Loucy (cell line): ENCODE results near the gene FAM117B.

Experiments used
- H2AFZ ChIP-seq: fragments of 200-600 bp; sonication (generic); 2 replicates; pipeline ENCODE4 v1.6.0; 2016; ENCODE audit warnings: antibody characterized with exemption, mild to moderate bottlenecking, low read length, moderate library complexity
- H3F3A ChIP-seq: fragments of 200-600 bp; 2 replicates; pipeline ENCODE4 v1.6.0; 2016; ENCODE audit warnings: antibody characterized with exemption, low read depth, mild to moderate bottlenecking
- H3K27me3 ChIP-seq: fragments of 200-600 bp; sonication (generic); 2 replicates; pipeline ENCODE4 v1.6.1; 2014; ENCODE audit warnings: low read length, mild to moderate bottlenecking; ENCODE audit not compliant: insufficient read depth, poor library complexity, severe bottlenecking
- H3K36me3 ChIP-seq: fragments of 200-600 bp; sonication (generic); 2 replicates; pipeline ENCODE4 v1.6.1; 2016; ENCODE audit warnings: low read length; ENCODE audit not compliant: insufficient read depth
- H3K4me1 ChIP-seq: fragments of 200-600 bp; sonication (generic); 2 replicates; pipeline ENCODE4 v1.5.1; 2014; ENCODE audit warnings: low read length, mild to moderate bottlenecking; ENCODE audit not compliant: insufficient read depth, poor library complexity, severe bottlenecking
- H3K4me2 ChIP-seq: fragments of 200-600 bp; sonication (generic); 2 replicates; pipeline ENCODE4 v1.6.0; 2014; ENCODE audit warnings: antibody characterized with exemption, low read length, low read depth, mild to moderate bottlenecking; ENCODE audit not compliant: poor library complexity, severe bottlenecking
- H3K4me3 ChIP-seq: fragments of 200-600 bp; sonication (generic); 2 replicates; pipeline ENCODE4 v1.5.1; 2014; ENCODE audit warnings: low read length, mild to moderate bottlenecking, mixed read lengths; ENCODE audit not compliant: poor library complexity, severe bottlenecking
- H3K79me2 ChIP-seq: fragments of 200-600 bp; sonication (generic); 2 replicates; pipeline ENCODE4 v1.6.1; 2014; ENCODE audit warnings: low read length; ENCODE audit not compliant: insufficient read depth
- H3K9ac ChIP-seq: fragments of 200-600 bp; sonication (generic); 2 replicates; pipeline ENCODE4 v1.6.0; 2014; ENCODE audit warnings: mild to moderate bottlenecking, low read depth, low read length, moderate library complexity; ENCODE audit not compliant: poor library complexity, severe bottlenecking
- H3K9me2 ChIP-seq: fragments of 200-600 bp; sonication (generic); replicated peaks from 2 replicates; pipeline ENCODE4 v1.6.1; 2016; ENCODE audit warnings: low read depth, low read length, mixed read lengths
- H3K9me3 ChIP-seq: fragments of 200-600 bp; sonication (generic); 2 replicates; pipeline ENCODE4 v1.6.1; 2014; ENCODE audit warnings: mild to moderate bottlenecking, antibody characterized with exemption, low read length, low read depth; ENCODE audit not compliant: insufficient read depth
- H4K20me1 ChIP-seq: fragments of 200-600 bp; sonication (generic); 2 replicates; pipeline ENCODE4 v1.6.0; 2014; ENCODE audit warnings: antibody characterized with exemption, low read length, mild to moderate bottlenecking; ENCODE audit not compliant: insufficient read depth, poor library complexity, severe bottlenecking
- EZH2phosphoT487 ChIP-seq: fragments of 200-600 bp; IDR thresholded peaks from 2 replicates; pipeline ENCODE4 v1.6.1; 2018; ENCODE audit warnings: antibody characterized with exemption, mild to moderate bottlenecking, moderate library complexity, borderline replicate concordance
- TF ChIP-seq, protein P1 (sequence below): fragments of 200-600 bp; sonication (generic); conservative IDR thresholded peaks from 2 replicates; pipeline ENCODE4 v1.5.1; 2014; ENCODE audit warnings: mild to moderate bottlenecking, antibody characterized with exemption, low read length

Gene FAM117B

DNA sequence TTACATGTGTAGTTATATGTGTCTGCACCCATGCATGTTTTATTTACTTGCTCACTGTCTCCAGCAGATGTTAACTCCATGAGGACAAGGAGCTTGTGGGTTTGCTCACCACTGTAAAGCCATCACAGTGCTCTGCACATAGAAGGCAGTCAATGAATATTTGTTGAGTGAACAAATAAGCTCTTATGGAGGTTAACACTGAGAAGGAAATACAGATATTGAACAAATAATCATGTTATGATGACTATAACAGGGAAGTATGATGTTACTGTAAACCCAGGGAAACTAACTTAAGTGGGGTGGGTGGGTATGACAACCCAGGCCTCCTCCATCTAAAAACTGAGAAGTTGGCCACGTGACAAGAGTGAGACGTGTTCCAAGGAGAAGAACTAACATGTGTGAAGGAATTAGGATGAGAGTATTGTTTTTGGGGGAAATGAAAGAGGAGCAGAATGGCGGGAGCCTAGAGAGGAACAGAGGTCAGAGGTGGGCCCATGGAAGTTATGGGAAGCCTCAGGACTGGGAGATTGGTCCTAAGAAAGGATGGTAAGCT lies 6.0 kb upstream of the FAM117B start:
- no peaks in the 10 kb centered on the region for H3K36me3 ChIP-seq
- no peaks in the 10 kb centered on the region for H3K4me1 ChIP-seq
- H3K9ac ChIP-seq, result no peak overlapping the region
- no peaks in the 10 kb centered on the region for H3F3A ChIP-seq
- H3K4me3 ChIP-seq, result no peak overlapping the region
- no peaks in the 10 kb centered on the region for H3K27me3 ChIP-seq
- H3K4me2 ChIP-seq, result no peak overlapping the region
- H4K20me1 ChIP-seq, result no peaks in the 10 kb centered on the region
- no peaks in the 10 kb centered on the region for H3K9me3 ChIP-seq
- H3K79me2 ChIP-seq, result no peaks in the 10 kb centered on the region
- TF ChIP-seq, protein P1, sequence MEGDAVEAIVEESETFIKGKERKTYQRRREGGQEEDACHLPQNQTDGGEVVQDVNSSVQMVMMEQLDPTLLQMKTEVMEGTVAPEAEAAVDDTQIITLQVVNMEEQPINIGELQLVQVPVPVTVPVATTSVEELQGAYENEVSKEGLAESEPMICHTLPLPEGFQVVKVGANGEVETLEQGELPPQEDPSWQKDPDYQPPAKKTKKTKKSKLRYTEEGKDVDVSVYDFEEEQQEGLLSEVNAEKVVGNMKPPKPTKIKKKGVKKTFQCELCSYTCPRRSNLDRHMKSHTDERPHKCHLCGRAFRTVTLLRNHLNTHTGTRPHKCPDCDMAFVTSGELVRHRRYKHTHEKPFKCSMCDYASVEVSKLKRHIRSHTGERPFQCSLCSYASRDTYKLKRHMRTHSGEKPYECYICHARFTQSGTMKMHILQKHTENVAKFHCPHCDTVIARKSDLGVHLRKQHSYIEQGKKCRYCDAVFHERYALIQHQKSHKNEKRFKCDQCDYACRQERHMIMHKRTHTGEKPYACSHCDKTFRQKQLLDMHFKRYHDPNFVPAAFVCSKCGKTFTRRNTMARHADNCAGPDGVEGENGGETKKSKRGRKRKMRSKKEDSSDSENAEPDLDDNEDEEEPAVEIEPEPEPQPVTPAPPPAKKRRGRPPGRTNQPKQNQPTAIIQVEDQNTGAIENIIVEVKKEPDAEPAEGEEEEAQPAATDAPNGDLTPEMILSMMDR, result no peak
- no peak for TF ChIP-seq EZH2phosphoT487
- H2AFZ ChIP-seq, result no peak overlapping the region
- no peaks in the 10 kb centered on the region for H3K9me2 ChIP-seq

DNA sequence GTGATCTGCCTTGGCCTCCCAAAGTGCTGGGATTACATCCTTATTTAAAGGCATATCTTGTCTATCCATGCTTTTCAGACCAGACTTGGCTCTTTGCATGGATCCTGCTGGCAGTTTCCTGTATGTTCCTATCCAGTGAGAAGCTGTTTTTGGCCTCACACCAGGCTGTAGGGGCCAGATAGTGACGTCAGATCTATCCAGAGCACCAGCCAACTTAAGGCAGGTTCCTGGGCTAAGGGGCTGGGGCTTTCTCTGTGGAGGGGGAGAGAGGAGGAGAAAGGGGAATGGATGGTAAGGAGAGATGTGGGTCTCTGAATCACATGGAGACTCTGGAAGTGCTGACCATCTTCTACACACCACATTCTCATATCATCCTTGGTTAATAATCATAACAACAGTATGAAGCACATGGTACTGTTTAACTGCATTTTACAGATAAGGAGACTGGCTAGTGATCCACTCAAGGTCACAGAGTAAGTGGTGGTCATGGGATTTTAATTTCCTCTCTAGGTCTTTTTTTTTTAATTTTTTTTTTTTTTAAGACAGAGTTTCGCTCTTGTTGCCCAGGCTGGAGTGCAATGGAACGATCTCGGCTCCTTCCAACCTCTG lies 2.0 kb upstream of the FAM117B start:
- no peak for TF ChIP-seq EZH2phosphoT487
- TF ChIP-seq, protein P1, result no peak
- Histone ChIP-seq H3K4me1 (peaks cover 18% of the 10 kb centered on the region), H3K79me2 (peaks cover 19% of the 10 kb centered on the region), H3K27me3 (no peaks in the 10 kb centered on the region), H3K9ac (no peak overlapping the region), H3F3A (no peaks in the 10 kb centered on the region), H3K9me2 (no peaks in the 10 kb centered on the region), H3K36me3 (no peaks in the 10 kb centered on the region), H2AFZ (no peak overlapping the region), H3K4me3 (no peak overlapping the region), H3K9me3 (no peaks in the 10 kb centered on the region), H4K20me1 (peaks cover 16% of the 10 kb centered on the region), H3K4me2 (no peak overlapping the region)

DNA sequence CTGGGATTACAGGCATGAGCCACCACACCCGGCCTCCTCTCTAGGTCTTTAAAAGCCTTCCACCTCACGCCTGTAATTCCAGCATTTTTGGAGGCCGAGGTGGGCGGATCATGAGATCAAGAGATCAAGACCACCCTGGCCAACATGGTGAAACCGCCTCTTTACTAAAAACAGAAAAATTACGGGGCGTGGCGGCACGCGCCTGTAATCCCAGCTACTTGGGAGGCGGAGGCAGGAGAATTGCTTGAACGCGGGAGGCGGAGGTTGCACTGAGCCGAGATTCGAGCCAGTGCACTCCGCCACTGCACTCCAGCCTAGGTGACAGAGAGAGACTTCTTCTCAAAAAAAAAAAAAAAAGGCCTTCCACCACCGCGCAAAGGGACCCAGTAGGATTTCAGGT lies 1.3 kb upstream of the FAM117B start:
- Histone ChIP-seq H3K9me2 (no peaks in the 10 kb centered on the region), H3F3A (no peaks in the 10 kb centered on the region), H3K4me3 (no peak overlapping the region), H4K20me1 (peaks cover 23% of the 10 kb centered on the region), H2AFZ (no peak overlapping the region; the same call in 1 of the 2 replicates), H3K79me2 (peaks cover 25% of the 10 kb centered on the region), H3K9me3 (no peaks in the 10 kb centered on the region), H3K4me1 (peaks cover 22% of the 10 kb centered on the region), H3K36me3 (no peaks in the 10 kb centered on the region), H3K9ac (no peak overlapping the region), H3K27me3 (no peaks in the 10 kb centered on the region), H3K4me2 (no peak overlapping the region)
- TF ChIP-seq EZH2phosphoT487, result no peak
- TF ChIP-seq, protein P1, result no peak
